ENCODE results near the gene BECN2. TPM values are rescaled to one million over a fixed set of nuclear protein-coding genes. Genes with fewer than 3 reads are reported as not detected.
"Not testable (repeated sequence)": the region's sequence is repeated elsewhere in the genome, so short reads cannot be mapped to it uniquely, and the experiment has no call there.

Gene BECN2
- total RNA-seq, 1 donor from 2014 or later, result not detected

DNA sequence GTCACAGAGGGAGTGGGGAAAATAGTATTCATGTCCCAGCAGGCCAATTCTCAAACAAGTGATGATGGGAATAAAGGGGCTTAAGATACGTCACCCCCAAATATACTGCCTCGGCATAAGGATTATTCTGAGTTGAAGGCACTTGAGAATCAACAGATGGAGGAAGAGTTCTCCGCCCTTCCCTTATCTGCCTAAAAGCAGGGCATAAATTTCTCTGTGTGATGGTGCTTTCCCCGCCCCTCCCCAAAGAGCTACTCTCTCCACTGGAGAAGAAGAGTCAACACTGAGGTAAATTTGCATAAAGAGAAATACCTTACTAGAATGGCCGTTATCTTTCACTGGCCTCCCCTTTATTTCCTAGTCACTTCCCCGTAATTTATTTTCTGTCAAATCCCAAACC is 18.7 kb downstream of the BECN2 start:
- DNase-seq (ENCODE audit: low read depth in 2 of 2), result no peak

DNA sequence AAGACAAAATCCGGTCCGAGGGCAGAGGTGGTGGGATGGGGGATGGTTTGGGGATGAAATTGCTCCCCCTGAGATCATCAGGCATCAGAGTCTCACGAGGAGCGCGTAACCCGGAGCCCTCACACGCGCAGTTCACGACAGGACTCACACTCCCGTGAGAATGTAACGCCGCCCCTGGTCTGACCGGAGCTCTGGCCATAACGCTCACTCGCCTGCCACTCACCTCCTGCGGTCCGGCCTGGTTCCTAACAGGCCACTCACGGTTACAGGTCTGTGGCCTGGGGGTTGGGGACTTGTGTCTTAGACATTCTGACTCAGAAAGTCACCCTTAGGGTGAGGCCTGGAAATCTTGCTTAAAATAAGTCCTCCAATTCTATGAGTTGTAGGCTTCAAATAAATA is 21.5 kb downstream of the BECN2 start:
- DNase-seq (ENCODE audit: low read depth in 2 of 2), result no peak

DNA sequence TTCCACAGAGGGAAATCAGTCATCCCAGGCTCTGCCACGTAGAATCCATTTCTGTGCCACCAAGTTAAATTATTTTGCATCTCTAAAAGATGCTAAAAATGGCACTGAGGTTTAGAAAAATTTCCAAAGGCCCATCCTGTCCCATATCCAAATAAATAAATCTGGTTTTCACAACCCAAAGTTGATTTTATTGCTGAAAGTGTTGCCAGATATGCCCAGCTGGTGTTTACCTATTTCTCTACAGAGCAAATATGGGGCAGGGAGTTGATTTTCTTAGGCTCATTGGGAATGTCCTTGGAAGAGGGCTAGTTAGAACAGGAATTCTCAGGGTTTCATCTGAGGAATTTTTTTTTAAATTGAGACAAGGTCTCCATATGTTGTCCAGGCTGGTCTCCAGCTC is 22.4 kb downstream of the BECN2 start:
- DNase-seq (ENCODE audit: low read depth in 2 of 2), result no peak

DNA sequence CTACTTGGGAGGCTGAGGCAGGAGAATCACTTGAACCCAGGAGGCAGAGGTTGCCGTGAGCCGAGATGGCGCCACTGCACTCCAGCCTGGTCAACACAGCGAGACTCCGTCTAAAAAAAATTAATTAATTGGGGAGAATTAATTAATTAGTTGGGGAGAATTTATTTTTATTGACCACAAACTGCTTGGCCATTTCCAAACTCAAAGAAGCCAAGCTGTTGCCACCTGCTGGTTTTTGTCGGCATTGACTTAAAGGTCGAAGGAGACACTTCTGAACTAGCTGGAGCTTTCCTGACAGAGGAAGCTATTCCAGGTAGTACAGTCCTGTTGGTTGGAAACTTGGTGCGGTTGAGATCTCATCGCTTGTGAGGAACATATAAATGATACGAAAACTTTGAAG is 28.2 kb downstream of the BECN2 start:
- peak; percentile 46 to 54 for DNase-seq (ENCODE audit: low read depth in 2 of 2)

DNA sequence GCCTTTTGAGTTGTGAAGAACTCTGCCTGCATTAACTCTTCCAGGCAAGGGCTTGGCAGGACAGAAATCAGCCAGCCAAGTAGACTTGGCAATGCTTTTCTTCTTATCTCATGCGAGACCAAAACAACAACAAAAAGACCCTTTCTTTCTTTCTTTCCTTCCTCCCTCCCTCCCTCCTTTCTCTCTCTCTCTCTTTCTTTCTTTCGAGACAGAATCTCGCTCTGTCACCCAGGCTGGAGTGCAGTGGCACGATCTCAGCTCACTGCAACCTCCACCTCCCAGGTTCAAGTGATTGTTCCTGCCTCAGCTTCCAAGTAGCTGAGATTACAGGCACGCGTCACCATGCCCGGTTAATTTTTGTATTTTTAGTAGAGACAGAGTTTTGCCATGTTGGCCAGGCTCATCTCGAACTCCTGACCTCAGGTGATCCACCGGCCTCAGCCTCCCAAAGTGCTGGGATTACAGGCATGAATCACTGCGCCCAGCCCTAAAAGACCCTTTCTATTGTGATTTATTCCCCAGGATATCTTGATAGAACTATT is 30.9 kb downstream of the BECN2 start:
- DNase-seq (ENCODE audit: low read depth in 2 of 2), result not testable (repeated sequence)

DNA sequence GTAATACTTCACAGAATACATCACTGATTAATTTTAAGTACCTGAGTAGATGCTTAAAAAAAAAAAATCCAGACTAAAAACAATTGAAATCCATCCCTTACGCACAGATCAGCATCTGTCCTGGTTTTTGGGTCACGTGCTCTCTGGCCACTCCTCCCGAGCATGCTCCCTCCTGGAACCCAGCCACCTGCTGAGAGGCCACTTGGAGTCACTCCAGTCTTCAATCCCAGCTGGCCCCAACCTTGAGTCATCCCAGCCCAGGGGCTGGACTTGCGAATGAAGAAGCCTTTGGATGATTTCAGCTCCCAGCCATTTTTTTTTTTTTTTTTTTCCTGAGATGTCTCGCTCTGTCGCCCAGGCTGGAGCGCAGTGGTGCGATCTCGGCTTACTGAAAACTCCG is 32.5 kb downstream of the BECN2 start:
- peak in 1 of 2 donors; percentile 8 for DNase-seq (ENCODE audit: low read depth in 2 of 2)

DNA sequence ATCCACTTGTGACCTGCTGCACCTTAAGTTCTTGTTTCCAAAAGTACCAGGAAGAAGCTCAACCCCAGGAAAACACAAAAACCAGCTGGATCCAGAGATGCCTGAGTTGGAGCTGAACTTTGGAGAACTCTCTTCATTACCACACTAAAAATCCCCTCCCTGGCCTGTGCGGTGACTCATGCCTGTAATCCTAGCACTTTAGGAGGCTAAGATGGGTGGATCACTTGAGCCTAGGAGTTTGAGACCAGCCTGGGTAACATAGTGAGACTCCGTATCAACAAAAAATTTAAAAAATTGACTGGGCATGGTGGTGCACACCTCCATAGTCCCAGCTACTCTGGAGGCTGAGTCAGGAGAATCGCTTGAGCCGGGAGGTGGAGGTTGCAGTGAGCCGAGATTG is 35.2 kb downstream of the BECN2 start:
- no peak for DNase-seq (ENCODE audit: low read depth in 2 of 2)

DNA sequence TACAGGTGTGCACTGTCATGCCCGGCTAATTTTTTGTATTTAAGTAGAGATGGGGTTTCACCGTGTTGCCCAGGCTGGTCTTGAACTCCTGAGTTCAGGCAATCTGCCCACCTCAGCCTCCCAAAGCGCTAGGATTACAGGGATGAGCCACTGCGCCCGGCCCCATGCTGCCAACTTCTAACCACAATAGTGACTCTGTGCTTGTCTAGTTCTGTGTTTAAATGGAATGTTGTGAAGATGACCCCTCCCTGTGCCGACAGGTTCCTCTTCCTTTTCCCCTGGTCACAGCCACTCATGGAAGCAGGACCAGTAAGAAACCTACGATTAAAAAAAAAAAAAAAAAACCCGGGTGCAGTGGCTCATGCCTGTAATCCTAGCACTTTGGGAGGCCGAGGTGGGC is 36.6 kb downstream of the BECN2 start:
- DNase-seq (ENCODE audit: low read depth in 2 of 2), result no peak

DNA sequence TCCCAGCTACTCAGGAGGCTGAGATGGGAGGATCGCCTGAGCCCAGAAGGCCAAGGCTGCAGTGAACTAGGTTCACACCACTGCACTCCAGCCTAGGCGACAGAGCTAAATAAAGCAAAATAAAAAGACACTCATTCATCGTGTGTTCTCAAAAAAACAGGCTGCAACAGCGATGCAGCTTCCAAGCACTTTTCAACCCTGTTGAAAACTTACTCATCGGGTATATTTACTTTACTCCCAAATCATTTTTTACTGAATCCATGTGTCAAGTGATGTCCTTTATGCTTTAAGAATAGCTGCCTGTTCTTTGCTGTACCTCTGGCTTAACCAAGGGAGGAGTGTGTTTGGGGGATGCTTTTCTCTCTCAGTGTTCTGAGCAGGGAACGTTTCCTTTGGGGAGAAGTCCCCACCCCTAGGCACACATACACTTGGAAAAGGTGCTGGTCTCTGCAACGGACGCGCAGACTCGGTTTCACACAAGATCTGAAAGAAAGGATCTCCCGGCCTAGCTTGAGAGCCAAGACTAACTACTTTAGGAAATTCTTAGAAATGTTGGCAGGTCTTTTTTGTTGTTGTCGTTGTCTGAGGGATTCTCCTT is 39.9 kb downstream of the BECN2 start:
- no peak for DNase-seq (ENCODE audit: low read depth in 2 of 2)

DNA sequence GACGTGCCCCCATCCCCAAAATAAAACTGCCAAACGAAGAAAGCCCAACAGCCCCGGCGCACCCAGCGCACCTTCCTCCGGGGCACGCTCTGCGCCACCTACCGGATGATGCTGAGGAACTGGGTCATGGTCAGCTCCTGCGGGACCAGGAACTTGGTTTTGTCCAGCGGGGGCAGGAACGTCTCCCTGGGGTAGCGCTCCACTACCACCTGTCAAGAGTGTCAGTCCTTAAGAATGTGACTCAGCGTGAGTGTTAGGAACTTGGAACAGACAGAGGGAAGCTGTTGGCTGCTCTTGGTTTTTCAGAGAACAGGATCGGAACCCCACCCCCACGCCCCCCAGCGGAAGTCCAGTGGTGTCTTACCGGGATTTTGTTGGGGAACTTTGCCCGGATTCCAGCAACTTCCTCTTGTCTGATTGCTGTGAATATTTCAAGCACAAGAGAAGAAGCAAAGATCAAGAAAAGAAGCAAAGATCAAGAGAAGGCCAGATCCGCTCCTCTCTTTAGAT is 40.9 kb downstream of the BECN2 start:
- peak; percentile 41 to 56 for DNase-seq (ENCODE audit: low read depth in 2 of 2)

DNA sequence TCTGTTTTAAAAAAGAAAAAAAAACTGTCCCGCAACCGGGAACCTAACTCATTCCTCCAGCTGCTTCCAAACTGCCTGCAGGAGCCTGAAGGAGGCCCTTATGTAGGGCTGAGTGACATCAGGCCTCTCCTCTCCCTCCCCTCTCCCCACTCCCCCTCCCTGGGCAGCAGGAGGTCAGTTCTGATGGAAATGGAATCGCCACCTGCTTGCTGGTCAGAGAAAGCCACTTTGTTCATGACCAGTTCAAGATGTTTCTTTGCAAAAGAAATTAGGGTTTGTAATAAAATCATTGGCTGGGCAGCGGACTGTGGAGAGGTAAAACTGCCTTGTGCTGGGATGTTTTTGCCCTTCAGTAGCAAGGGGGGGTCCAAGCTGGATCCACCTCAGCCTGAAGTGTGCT is 41.5 kb downstream of the BECN2 start, which contains the start of gene MAP1LC3C:
TSS of gene MAP1LC3C (minus strand) at position 73 of the 400 bp plus-strand sequence. CDS start 90 bp downstream, outside the sequence.
- DNase-seq (ENCODE audit: low read depth in 2 of 2), result no peak

DNA sequence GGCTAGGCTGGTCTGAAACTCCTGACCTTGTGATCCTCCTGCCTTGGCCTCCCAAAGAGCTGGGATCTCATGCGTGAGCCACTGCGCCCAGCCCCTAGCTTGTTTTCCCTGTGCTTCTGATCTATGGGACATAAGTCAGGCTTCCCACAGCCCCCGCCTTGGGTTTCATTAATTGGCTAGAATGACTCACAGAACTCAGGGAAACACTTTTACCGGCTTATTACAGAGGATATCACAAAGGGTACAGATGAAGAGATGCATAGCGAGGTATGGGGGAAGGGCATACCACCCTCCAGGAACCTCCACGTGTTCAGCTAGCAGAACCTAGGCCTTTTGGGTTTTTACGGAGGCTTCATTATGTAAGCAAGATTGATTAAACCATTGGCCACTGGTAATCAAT is 42.9 kb downstream of the BECN2 start:
- DNase-seq (ENCODE audit: low read depth in 2 of 2), result no peak

DNA sequence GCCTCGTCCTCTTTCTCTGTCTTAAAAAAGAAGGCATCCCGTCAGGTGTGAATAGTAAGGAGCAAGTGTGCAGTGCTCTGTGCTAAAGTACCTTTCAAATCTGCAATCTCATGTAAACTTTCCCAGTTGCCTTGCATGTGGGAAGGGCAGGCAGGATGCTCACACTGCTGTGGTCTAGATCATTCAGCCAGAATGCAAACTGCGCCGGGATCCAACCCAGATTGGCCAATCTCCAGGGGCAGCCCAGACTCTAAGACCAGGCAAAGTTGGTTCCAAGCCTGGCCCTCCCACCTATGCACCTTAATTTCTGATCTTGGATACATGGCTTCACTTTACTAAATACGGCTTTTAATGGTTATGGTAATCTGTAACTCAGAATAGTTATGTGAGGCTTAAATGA is 44.5 kb downstream of the BECN2 start:
- DNase-seq (ENCODE audit: low read depth in 2 of 2), result no peak

DNA sequence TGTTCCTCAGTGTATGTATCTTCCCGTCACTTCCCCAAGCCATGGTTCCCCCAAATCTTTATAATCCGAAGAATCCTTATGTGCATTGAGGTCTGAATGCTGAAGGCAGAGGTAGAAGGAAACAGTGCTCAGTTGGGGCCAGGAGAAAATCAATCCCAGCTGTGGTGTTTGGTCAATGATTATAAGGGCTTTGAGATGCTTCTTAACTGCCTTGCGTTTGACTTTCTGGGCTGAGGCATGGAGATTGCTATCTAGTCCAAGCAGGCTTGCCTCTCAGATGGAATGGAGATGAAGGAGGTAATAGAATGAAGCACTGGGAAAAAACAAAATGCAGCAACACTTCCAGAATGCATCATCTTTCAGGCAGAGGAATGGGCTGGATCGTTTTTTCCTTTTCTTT is 44.9 kb downstream of the BECN2 start:
- DNase-seq (ENCODE audit: low read depth in 2 of 2), result no peak

DNA sequence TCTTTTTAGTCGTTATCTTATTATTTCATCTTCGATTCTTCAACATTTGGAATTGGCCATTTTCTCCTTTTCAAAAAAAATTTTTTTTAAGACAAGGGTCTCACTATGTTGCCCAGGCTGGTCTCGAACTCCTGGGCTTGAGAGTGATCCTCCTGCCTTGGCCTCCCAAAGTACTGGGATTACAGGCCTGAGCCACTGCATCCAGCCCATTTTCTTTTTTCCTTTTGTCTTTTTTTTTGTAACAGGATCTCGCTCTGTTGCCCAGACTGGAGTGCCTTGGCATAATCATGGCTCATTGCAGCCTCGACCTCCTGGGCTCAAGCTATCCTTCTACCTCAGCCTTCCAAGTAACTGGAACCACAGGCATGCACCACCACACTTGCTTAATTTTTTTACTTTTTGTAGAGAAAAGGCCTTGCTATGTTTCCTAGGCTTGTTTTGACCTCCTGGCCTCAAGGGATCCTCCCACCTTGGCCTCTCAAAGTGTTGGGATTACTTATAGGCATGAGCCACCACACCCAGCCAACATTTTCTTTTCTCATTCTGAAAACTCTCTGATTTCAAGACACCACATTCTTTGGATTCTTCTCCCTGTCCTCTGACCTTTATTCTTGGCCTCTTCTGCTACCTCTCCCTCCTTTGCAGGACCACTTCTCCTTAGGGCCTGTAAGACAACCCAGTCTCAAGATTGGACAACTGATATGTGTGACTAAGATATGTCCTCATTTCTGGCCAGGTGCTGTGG is 47.4 kb downstream of the BECN2 start:
- DNase-seq (ENCODE audit: low read depth in 2 of 2), result no peak

DNA sequence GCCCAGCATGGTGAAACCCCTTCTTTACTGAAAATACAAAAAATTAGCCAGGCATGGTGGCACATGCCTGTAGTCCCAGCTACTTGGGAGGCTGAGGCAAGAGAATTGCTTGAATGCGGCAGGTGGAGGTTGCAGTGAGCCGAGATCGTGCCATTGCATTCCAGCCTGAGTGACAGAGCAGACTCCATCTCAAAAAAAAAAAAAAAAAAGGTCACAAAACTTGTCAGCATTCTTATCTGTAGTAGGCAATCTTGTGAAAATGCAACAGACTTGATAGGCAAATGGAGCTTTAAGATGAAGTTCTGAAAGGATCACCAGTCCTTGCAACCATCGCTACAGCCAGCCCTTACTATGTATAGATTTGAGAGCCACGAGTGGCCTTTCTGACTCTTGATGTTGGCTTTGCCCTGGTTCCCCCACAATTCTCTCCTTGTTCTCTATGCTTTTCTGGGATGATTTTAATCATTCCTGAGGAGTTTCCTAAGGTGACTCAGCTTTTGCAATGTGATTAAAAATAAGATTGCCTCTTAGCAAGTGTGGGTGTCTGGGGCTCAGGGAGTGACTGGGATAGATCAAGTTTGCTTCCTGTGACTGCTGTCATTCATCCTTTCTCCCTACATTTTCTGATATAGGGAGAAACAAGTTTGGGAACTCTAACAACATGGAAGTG is 48.4 kb downstream of the BECN2 start:
- DNase-seq (ENCODE audit: low read depth in 2 of 2), result no peak

DNA sequence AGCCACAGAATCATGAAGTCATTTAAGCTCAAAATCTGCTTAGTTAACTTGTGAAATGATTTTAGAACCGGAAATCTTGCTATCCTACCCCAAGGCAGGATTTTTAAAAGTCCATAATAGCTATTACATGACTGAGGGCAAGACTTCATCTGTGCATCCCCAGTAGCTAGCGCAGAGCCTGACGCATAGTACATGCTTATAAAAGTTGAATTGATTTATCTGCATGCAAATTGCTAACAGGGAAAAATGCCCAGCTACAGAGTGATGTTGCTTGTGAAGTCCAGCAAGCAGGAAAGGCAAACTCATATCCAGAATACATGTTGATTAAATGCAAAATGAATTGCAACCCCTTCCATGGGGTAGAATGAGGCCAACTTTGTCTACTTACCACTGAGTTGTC is 49.4 kb downstream of the BECN2 start:
- DNase-seq (ENCODE audit: low read depth in 2 of 2), result no peak

Other genes starting within 250 kb of the BECN2 start
- gene EXO1, start 109.6 kb upstream of the BECN2 start, total RNA-seq, result 1.4 and 4.8 TPM in 2 replicates
- under 0.01 TPM in 1 of 2 replicates, not detected in the other for gene MAP1LC3C, start 41.3 kb downstream of the BECN2 start, total RNA-seq

All from lung microvascular endothelial cell (primary cell).